HEK293 (cell line): ENCODE measurements around the gene WDR5B.

Experiments
- BCL11A ChIP-seq: fragments of 450-650 bp; formaldehyde crosslinking; IDR thresholded peaks from 2 replicates; pipeline ENCODE4 v1.5.1; 2016; ENCODE audit warnings: low read depth, missing biosample characterization, missing genetic modification characterization
- CTCF ChIP-seq: fragments of 450-650 bp; formaldehyde crosslinking; IDR thresholded peaks from 2 replicates; pipeline ENCODE4 v1.5.1; 2016; ENCODE audit warnings: missing biosample characterization, missing genetic modification characterization
- HOXA7 ChIP-seq: sonication (generic); formaldehyde crosslinking; IDR thresholded peaks from 2 replicates; pipeline ENCODE4 v1.8.1; 2022; ENCODE audit warnings: missing genetic modification reagents, borderline replicate concordance
- KLF10 ChIP-seq: fragments of 450-650 bp; IDR thresholded peaks from 2 replicates; pipeline ENCODE4 v1.5.1; 2018; ENCODE audit warnings: missing biosample characterization, mild to moderate bottlenecking, missing genetic modification characterization
- KLF8 ChIP-seq: fragments of 450-650 bp; formaldehyde crosslinking; IDR thresholded peaks from 2 replicates; pipeline ENCODE4 v1.5.1; 2016; ENCODE audit warnings: missing biosample characterization, missing genetic modification characterization
- REST ChIP-seq: fragments of 450-650 bp; formaldehyde crosslinking; IDR thresholded peaks from 2 replicates; pipeline ENCODE4 v1.5.1; 2016; ENCODE audit warnings: missing biosample characterization, missing genetic modification characterization
- ZBTB17 ChIP-seq: fragments of 450-650 bp; formaldehyde crosslinking; IDR thresholded peaks from 2 replicates; pipeline ENCODE4 v1.5.1; 2016; ENCODE audit warnings: missing biosample characterization, missing genetic modification characterization
- ZNF10 ChIP-seq: fragments of 450-650 bp; formaldehyde crosslinking; IDR thresholded peaks from 2 replicates; pipeline ENCODE4 v1.5.1; 2017; ENCODE audit warnings: missing biosample characterization, missing genetic modification characterization
- ZNF549 ChIP-seq: fragments of 450-650 bp; IDR thresholded peaks from 2 replicates; pipeline ENCODE4 v1.5.1; 2018; ENCODE audit warnings: missing biosample characterization, missing genetic modification characterization, mild to moderate bottlenecking, inconsistent platforms, moderate library complexity
- ZNF558 ChIP-seq: fragments of 450-650 bp; formaldehyde crosslinking; IDR thresholded peaks from 2 replicates; pipeline ENCODE4 v1.5.1; 2016; ENCODE audit warnings: missing biosample characterization, missing genetic modification characterization
- ZNF580 ChIP-seq: fragments of 450-650 bp; formaldehyde crosslinking; IDR thresholded peaks from 2 replicates; pipeline ENCODE4 v1.5.1; 2016; ENCODE audit warnings: missing biosample characterization, missing genetic modification characterization
- ZNF645 ChIP-seq: fragments of 450-650 bp; formaldehyde crosslinking; IDR thresholded peaks from 2 replicates; pipeline ENCODE4; 2016; ENCODE audit warnings: missing biosample characterization, missing genetic modification characterization

GRCh38 chr3:122410111-122410510 lies 5.8 kb downstream of the WDR5B start:
- TF ChIP-seq ZNF645 (tag by site-specific recombination), result no peak
- TF ChIP-seq ZNF10 (tag by site-specific recombination), result no peak
- TF ChIP-seq CTCF (tag by site-specific recombination), result no peak
- no peak for TF ChIP-seq ZNF558 (tag by site-specific recombination)
- TF ChIP-seq REST, result no peak
- no peak for TF ChIP-seq BCL11A (tag by site-specific recombination)
- TF ChIP-seq ZNF580, result no peak
- TF ChIP-seq ZNF549 (tag by site-specific recombination), result no peak
- no peak for TF ChIP-seq KLF10 (tag by site-specific recombination)
- TF ChIP-seq KLF8 (tag by site-specific recombination), result no peak
- no peak for TF ChIP-seq HOXA7 (CRISPR knock-in tag)
- no peak for TF ChIP-seq ZBTB17 (tag by site-specific recombination)
